HepG2 (cell line): ENCODE measurements around the gene C11orf91. TPM values are rescaled to one million over a fixed set of nuclear protein-coding genes. Genes with fewer than 3 reads are reported as not detected.

Experiments used
- ATAC-seq: fragments of 200-7000 bp; cut with Tn5 transposase; 3 replicates; pipeline ENCODE4 v1.9.1; 2020; ENCODE audit warnings: mild to moderate bottlenecking, moderate library complexity
- BruUV-seq: library from RNA; stranded (reverse); fragments of 400-500 nt; replicated peaks from 2 replicates; lab custom pipeline; 2021; lab: Mats Ljungman, UMichigan
- CTCF ChIA-PET: fragments of 300-600 bp; formaldehyde crosslinking; extraction: SDS; loops from one replicate; lab custom pipeline; 2021; ENCODE audit warnings: low total read pairs, inconsistent platforms, low intra/inter-chr PET ratio; lab: Yijun Ruan, JAX
- POLR2A ChIA-PET: fragments of 350-600 bp; sonication (Branson Sonifier 250); formaldehyde crosslinking; loops from one replicate; lab custom pipeline; 2020; ENCODE audit warnings: antibody characterized with exemption, inconsistent platforms; lab: Yijun Ruan, JAX
- DNase-seq: peaks from one replicate; pipeline ENCODE4 v3.0.0-alpha.2; 2015; ENCODE audit warnings: low spot score
- FAIRE-seq: peaks from 3 replicates; lab custom pipeline; 2011; peaks lifted over from hg19 to GRCh38; lab: Jason Lieb, UNC
- H2AFZ ChIP-seq: one replicate; pipeline ENCODE4 v1.6.1; 2011; ENCODE audit warnings: low read length, inconsistent platforms
- H3K27ac ChIP-seq: fragments of 300-600 bp; 3 replicates; pipeline ENCODE4 v1.8.0; 2011; ENCODE audit warnings: mixed run types, mild to moderate bottlenecking, mixed read lengths, low read length, inconsistent platforms; ENCODE audit not compliant: insufficient read depth; ENCODE audit errors: extremely low read length
- H3K27me3 ChIP-seq, 2 experiments: fragments of 200-600 bp in 1 of 2; 2 replicates in 1 of 2; 3 replicates in 1 of 2; pipeline versions ENCODE4 v1.6.0 to v1.8.0; 2011; ENCODE audit warnings: low read length in 2 of 2, mild to moderate bottlenecking in 2 of 2, moderate library complexity in 2 of 2, inconsistent platforms in 1 of 2; ENCODE audit not compliant: insufficient read depth in 2 of 2, control insufficient read depth in 1 of 2
- H3K36me3 ChIP-seq, 2 experiments: fragments of 200-600 bp in 1 of 2; replicated peaks in 1 of 2; 2 replicates in 1 of 2; 3 replicates in 1 of 2; pipeline versions ENCODE4 v1.5.1 to v1.8.0; 2011; ENCODE audit warnings: low read length in 2 of 2, inconsistent platforms in 1 of 2; ENCODE audit not compliant: insufficient read depth in 2 of 2, control insufficient read depth in 1 of 2
- H3K4me1 ChIP-seq: 2 replicates; pipeline ENCODE4 v1.5.1; 2012; ENCODE audit warnings: low read length, inconsistent platforms; ENCODE audit not compliant: insufficient read depth
- H3K4me2 ChIP-seq: 2 replicates; pipeline ENCODE4 v1.6.0; 2011; ENCODE audit warnings: low read depth, low read length, inconsistent platforms
- H3K4me3 ChIP-seq, 3 experiments: fragments of 200-600 bp in 1 of 3; sonication (generic), shearing (Covaris generic) in 1 of 3; replicated peaks in 1 of 3; 2 replicates each; pipeline ENCODE4 v1.5.1; 2011 to 2016; ENCODE audit warnings: low read length in 3 of 3, inconsistent platforms in 2 of 3, low read depth in 2 of 3, mild to moderate bottlenecking in 2 of 3, control low read depth in 1 of 3, mixed read lengths in 1 of 3; ENCODE audit not compliant: insufficient read depth in 1 of 3
- H3K79me2 ChIP-seq: one replicate; pipeline ENCODE4 v1.6.1; 2011; ENCODE audit warnings: low read length, inconsistent platforms; ENCODE audit not compliant: insufficient read depth
- H3K9ac ChIP-seq: 2 replicates; pipeline ENCODE4 v1.6.0; 2011; ENCODE audit warnings: mild to moderate bottlenecking, low read depth, low read length, inconsistent platforms; ENCODE audit not compliant: insufficient read depth
- H3K9me3 ChIP-seq: 2 replicates; pipeline ENCODE4 v1.5.1; 2012; ENCODE audit warnings: mild to moderate bottlenecking, low read length
- H4K20me1 ChIP-seq: 2 replicates; pipeline ENCODE4 v1.6.0; 2011; ENCODE audit warnings: inconsistent platforms, mild to moderate bottlenecking, low read length, moderate library complexity; ENCODE audit not compliant: insufficient read depth
- ARID4A ChIP-seq: sonication (generic); formaldehyde crosslinking; IDR thresholded peaks from 2 replicates; pipeline ENCODE4 v1.5.0; 2020; ENCODE audit warnings: mild to moderate bottlenecking, missing genetic modification reagents, borderline replicate concordance
- DRAP1 ChIP-seq: IDR thresholded peaks from 2 replicates; pipeline ENCODE4 v1.6.1; 2016; ENCODE audit warnings: missing genetic modification reagents, missing compliant biosample characterization
- GMEB1 ChIP-seq: sonication (generic); formaldehyde crosslinking; IDR thresholded peaks from 2 replicates; pipeline ENCODE4 v1.5.1; 2020; ENCODE audit warnings: missing genetic modification reagents, mild to moderate bottlenecking, borderline replicate concordance
- LRRFIP1 ChIP-seq: sonication (generic); formaldehyde crosslinking; conservative IDR thresholded peaks from 2 replicates; pipeline ENCODE4 v1.4.0; 2020; ENCODE audit warnings: missing genetic modification reagents
- WGBS: methylation state at CpG from one replicate; pipeline ENCODE4 v1.1.6; 2017; ENCODE audit warnings: low lambda C conversion rate; 5-methylcytosine and 5-hydroxymethylcytosine counted together
- in situ Hi-C: cut with HindIII; loops from 2 replicates; pipeline ENCODE4 v1.10.0; 2017; ENCODE audit warnings: low pct_unique_long_range_greater_than_20kb; ENCODE audit not compliant: extremely low pct_ligation_motif_present
- intact Hi-C: fragments of 100-400 bp; cut with micrococcal nuclease; formaldehyde crosslinking; loops from one replicate; pipeline ENCODE4 v1.10.0; 2022; ENCODE audit not compliant: unreplicated experiment
- polyA plus RNA-seq, 8 experiments: library from polyadenylated mRNA; depleted of rRNA in 3 of 8; stranded (reverse) in 7 of 8; unstranded in 1 of 8; fragments of >200 nt; fragmentation: Illumina TruSeq in 4 of 8; extraction: Trizol in 4 of 8; gene quantifications; 2 replicates each; pipeline versions ENCODE4 v1.2.1 to v1.2.3, GENCODE V29; 2011 to 2016; ENCODE audit warnings: low read depth in 4 of 8, missing spikeins in 1 of 8, mixed read lengths in 1 of 8; ENCODE audit not compliant: insufficient read depth in 1 of 8
- total RNA-seq, 5 experiments: library from RNA; depleted of rRNA; stranded (reverse); fragments of >200 nt; fragmentation: Illumina TruSeq; extraction: Trizol; gene quantifications; 2 replicates each; pipeline ENCODE4 v1.2.3, GENCODE V29; 2016; ENCODE audit warnings: low read depth in 1 of 5

C11orf91 gene
- total and polyA plus RNA-seq, 2 of the 13 experiments (the other 11 are each of a cell fraction or from before 2014, with no cell fraction given): 0.35 TPM; not detected in 1

GRCh38 chr11:33721426-33721825, 20.8 kb upstream of the C11orf91 start:
- 89% methylated on average over 1 of the region's 1 CpG for WGBS
- ATAC-seq (no peak), FAIRE-seq (no peak), DNase-seq (no peak)
- H3K9ac ChIP-seq: no peak overlapping the region
- no peaks in the 10 kb centered on the region for H3K27me3 ChIP-seq
- no peak overlapping the region for H3K27ac ChIP-seq
- in situ Hi-C loops (no loop called here), intact Hi-C loops (no loop called here)
- H3K36me3 ChIP-seq: peaks cover 16 to 45% of the 10 kb centered on the region in 2 experiments
- BruUV-seq: no TSS peak
- ChIA-PET CTCF (no interaction called here), POLR2A (interaction anchor here (1.3 kb wide), 1 partner anchor 15 kb away, joined by 6 read pairs; the partner anchor contains the start of gene CD59)
- H3K4me1 ChIP-seq: peaks cover 36% of the 10 kb centered on the region
- no peak overlapping the region for H3K4me2 ChIP-seq
- no peak overlapping the region for H2AFZ ChIP-seq
- peaks cover 23% of the 10 kb centered on the region for H3K79me2 ChIP-seq
- no peaks in the 10 kb centered on the region for H3K9me3 ChIP-seq
- no peak for TF ChIP-seq LRRFIP1
- TF ChIP-seq GMEB1: no peak
- TF ChIP-seq ARID4A (CRISPR knock-in tag): no peak
- no peak for TF ChIP-seq DRAP1 (CRISPR knock-in tag)
- H3K4me3 ChIP-seq: no peak overlapping the region
- H4K20me1 ChIP-seq: peaks cover 2% of the 10 kb centered on the region
